GM06990 (cell line): ENCODE results near the gene SORCS3.

Experiments used
- DNase-seq: peaks from one replicate; pipeline ENCODE4 v3.0.0-alpha.2; 2011; ENCODE audit not compliant: insufficient read length; ENCODE audit errors: extremely low read depth
- H3K27me3 ChIP-seq: replicated peaks from 2 replicates; pipeline ENCODE4 v1.6.0; 2011; ENCODE audit warnings: low read length; ENCODE audit not compliant: control insufficient read depth, insufficient read depth
- H3K36me3 ChIP-seq: 2 replicates; pipeline ENCODE4 v1.5.1; 2011; ENCODE audit warnings: low read length; ENCODE audit not compliant: control insufficient read depth, insufficient read depth
- H3K4me3 ChIP-seq: replicated peaks from 2 replicates; pipeline ENCODE4 v1.5.1; 2011; ENCODE audit warnings: low read depth, mild to moderate bottlenecking, control low read depth, low read length
- CTCF ChIP-seq: IDR thresholded peaks from 2 replicates; pipeline ENCODE4 v1.5.1; 2011; ENCODE audit warnings: low read length, control low read depth, mild to moderate bottlenecking, inconsistent platforms; ENCODE audit not compliant: insufficient read depth, poor library complexity, severe bottlenecking

The SORCS3 gene

GRCh38 chr10:104744052-104744451, 103.0 kb downstream of the SORCS3 start:
- no peaks in the 10 kb centered on the region for H3K36me3 ChIP-seq
- DNase-seq: no peak
- H3K27me3 ChIP-seq: no peaks in the 10 kb centered on the region
- no peak for TF ChIP-seq CTCF
- H3K4me3 ChIP-seq: no peak overlapping the region

- TF ChIP-seq CTCF: no peak
- Histone ChIP-seq H3K27me3 (no peaks in the 10 kb centered on the region), H3K36me3 (no peaks in the 10 kb centered on the region), H3K4me3 (no peak overlapping the region)
- no peak for DNase-seq
These were observed 109.2 kb downstream of the SORCS3 start for GRCh38 chr10:104750291-104750690.

- TF ChIP-seq CTCF: no peak
These were observed 121.7 kb downstream of the SORCS3 start for GRCh38 chr10:104762793-104763192.

GRCh38 chr10:104766341-104766740, 125.3 kb downstream of the SORCS3 start:
- Histone ChIP-seq H3K4me3 (no peak overlapping the region), H3K36me3 (no peaks in the 10 kb centered on the region), H3K27me3 (no peaks in the 10 kb centered on the region)
- no peak for DNase-seq
- no peak for TF ChIP-seq CTCF

More at GRCh38 chr10:104762793-104763192, 121.7 kb downstream of the SORCS3 start:
- Histone ChIP-seq H3K4me3 (no peak overlapping the region), H3K27me3 (no peaks in the 10 kb centered on the region), H3K36me3 (no peaks in the 10 kb centered on the region)
- peak; percentile 12 for DNase-seq

GRCh38 chr10:104767282-104767681, 126.2 kb downstream of the SORCS3 start:
- no peak for DNase-seq
- no peak for TF ChIP-seq CTCF
- Histone ChIP-seq H3K27me3 (no peaks in the 10 kb centered on the region), H3K36me3 (no peaks in the 10 kb centered on the region), H3K4me3 (no peak overlapping the region)

GRCh38 chr10:104767745-104768144, 126.7 kb downstream of the SORCS3 start:
- TF ChIP-seq CTCF: peak; percentile 19
- Histone ChIP-seq H3K36me3 (no peaks in the 10 kb centered on the region), H3K27me3 (no peaks in the 10 kb centered on the region), H3K4me3 (no peak overlapping the region)
- no peak for DNase-seq
